ENCODE data around the gene PRELID3B. TPM values are rescaled to one million over a fixed set of nuclear protein-coding genes. Genes with fewer than 3 reads are reported as not detected.

Gene PRELID3B
- total and polyA plus RNA-seq, 2 of the 13 experiments (the other 11 are each of a cell fraction or from before 2014, with no cell fraction given) = 23.3 to 42.6 TPM

- TF ChIP-seq CTCF (CRISPR knock-in tag; IDR thresholded peaks at IDR 0.05) (no peak), ZNF580 (CRISPR knock-in tag; IDR thresholded peaks at IDR 0.05; ENCODE audit: borderline replicate concordance, low read depth) (no peak), HOXA7 (CRISPR knock-in tag; IDR thresholded peaks at IDR 0.05) (no peak), ATF3 (CRISPR knock-in tag; IDR thresholded peaks at IDR 0.05) (no peak), ZNF710 (CRISPR knock-in tag; IDR thresholded peaks at IDR 0.05; ENCODE audit: borderline replicate concordance) (no peak), ZBTB2 (CRISPR knock-in tag; IDR thresholded peaks at IDR 0.05; ENCODE audit: low read depth) (no peak)
Measured at GRCh38 chr20:59073582-59073981, 31.0 kb upstream of the PRELID3B start (continued).

- Histone ChIP-seq H3K27ac (ENCODE audit: extremely low read length, insufficient read depth, low read length) (no peak overlapping the region), H3K4me2 (ENCODE audit: low read depth, low read length) (no peak overlapping the region), H3K4me1 (ENCODE audit: insufficient read depth, low read length) (no peaks in the 10 kb centered on the region), H3K36me3 (replicated peaks in 1 of 2; ENCODE audit: control insufficient read depth in 1 of 2, insufficient read depth in 2 of 2, low read length in 2 of 2) (no peaks in the 10 kb centered on the region), H3K9ac (ENCODE audit: insufficient read depth, low read depth, low read length) (no peak overlapping the region), H2AFZ (ENCODE audit: low read length) (no peak overlapping the region), H4K20me1 (ENCODE audit: insufficient read depth, low read length) (no peaks in the 10 kb centered on the region), H3K9me3 (ENCODE audit: low read length) (no peaks in the 10 kb centered on the region), H3K79me2 (ENCODE audit: insufficient read depth, low read length) (no peaks in the 10 kb centered on the region), H3K4me3 (replicated peaks in 1 of 3; ENCODE audit: insufficient read depth in 1 of 3, low read depth in 2 of 3, low read length in 3 of 3) (no peak overlapping the region), H3K27me3 (ENCODE audit: control insufficient read depth in 1 of 2, insufficient read depth in 2 of 2, low read length in 2 of 2) (peaks cover 2 to 53% of the 10 kb centered on the region in 2 experiments)
- FAIRE-seq = no peak
- POLR2A ChIA-PET = no interaction called here
- intact Hi-C loops (cut with micrococcal nuclease; ENCODE audit: unreplicated experiment) (no loop called here), in situ Hi-C loops (cut with HindIII; ENCODE audit: extremely low pct_ligation_motif_present, low pct_unique_long_range_greater_than_20kb) (no loop called here)
- CTCF ChIA-PET (ENCODE audit: low intra/inter-chr PET ratio, low total read pairs) = no interaction called here
- no peak for ATAC-seq
- 30% methylated on average over 1 of the region's 1 CpG for WGBS (ENCODE audit: low lambda C conversion rate)
- BruUV-seq (replicated peaks) = no TSS peak
- DNase-seq (ENCODE audit: low spot score) = no peak
- no peak for TF ChIP-seq TCF7 (IDR thresholded peaks at IDR 0.05; ENCODE audit: low read depth)
- TF ChIP-seq NR2F1 (CRISPR knock-in tag; IDR thresholded peaks at IDR 0.05) = no peak
- TF ChIP-seq RCOR2 (CRISPR knock-in tag; IDR thresholded peaks at IDR 0.05) = no peak
- TF ChIP-seq NR3C1 (CRISPR knock-in tag; IDR thresholded peaks at IDR 0.05) = no peak
- no peak for TF ChIP-seq SCMH1 (CRISPR knock-in tag; IDR thresholded peaks at IDR 0.05; ENCODE audit: borderline replicate concordance)
- TF ChIP-seq ZFP62 (CRISPR knock-in tag; IDR thresholded peaks at IDR 0.05) = no peak
- no peak for TF ChIP-seq ZNF430 (CRISPR knock-in tag; IDR thresholded peaks at IDR 0.05)
- no peak for TF ChIP-seq BATF2 (CRISPR knock-in tag; IDR thresholded peaks at IDR 0.05)
- no peak for TF ChIP-seq ZNF782 (CRISPR knock-in tag; IDR thresholded peaks at IDR 0.05; ENCODE audit: borderline replicate concordance)
- TF ChIP-seq ZNF691 (CRISPR knock-in tag; IDR thresholded peaks at IDR 0.05; ENCODE audit: borderline replicate concordance, low read depth) = no peak
- TF ChIP-seq BCL6 (CRISPR knock-in tag; IDR thresholded peaks at IDR 0.05) = no peak
Measured at GRCh38 chr20:59071216-59071615, 28.6 kb upstream of the PRELID3B start.

Data from HepG2 (cell line).